ENCODE data around the gene ZNF701. TPM values are rescaled to one million over a fixed set of nuclear protein-coding genes. Genes with fewer than 3 reads are reported as not detected.
"Not testable (repeated sequence)": the region's sequence is repeated elsewhere in the genome, so short reads cannot be mapped to it uniquely, and the experiment has no call there.

ZNF701 gene
- total RNA-seq, 1 experiment from 2014 or later = 24.4 TPM

GRCh38 chr19:52592301-52592700 lies 22.2 kb downstream of the ZNF701 start:
- no peaks in the 10 kb centered on the region for H3K79me2 ChIP-seq (ENCODE audit: insufficient read depth, low read length)
- no peak overlapping the region for H2AFZ ChIP-seq (ENCODE audit: low read length)
- H4K8ac ChIP-seq (replicated peaks; ENCODE audit: insufficient read length, low read depth, low read length) = no peak overlapping the region
- H3K18ac ChIP-seq (ENCODE audit: insufficient read length, low read depth, low read length) = no peak overlapping the region
- no peak overlapping the region for H2AK5ac ChIP-seq (ENCODE audit: insufficient read length, low read length)
- H3K23ac ChIP-seq (ENCODE audit: insufficient read length, low read depth, low read length) = no peak overlapping the region
- H3K27ac Mint-ChIP-seq = no peak overlapping the region
- no peaks in the 10 kb centered on the region for H4K20me1 ChIP-seq (ENCODE audit: control insufficient read depth, insufficient read depth, insufficient read length)
- no peaks in the 10 kb centered on the region for H3K4me1 Mint-ChIP-seq
- no peak overlapping the region for H4K91ac ChIP-seq (ENCODE audit: insufficient read length, low read depth, low read length)
- no peak overlapping the region for H3K4me3 Mint-ChIP-seq
- DNase-seq = no peak
- WGBS (ENCODE audit: extremely low coverage, insufficient read length, low lambda C conversion rate) = no CpG with 5 or more reads among the region's 3 CpGs
- H3K36me3 Mint-ChIP-seq (ENCODE audit: insufficient read depth in 1 of 3, low read depth in 3 of 3) = peaks cover 38 to 65% (median 56%) of the 10 kb centered on the region in 3 experiments
- no peaks in the 10 kb centered on the region for H3K9me3 ChIP-seq (ENCODE audit: control insufficient read depth, low read depth, low read length)
- TF ChIP-seq CTCF (conservative IDR thresholded peaks at IDR 0.05) = no peak; the same call in 2 of the 3 replicates
- H3K9me3 Mint-ChIP-seq = peaks cover 0 to 6% of the 10 kb centered on the region in 2 experiments; a peak in 3 of 5 replicates
- H2BK5ac ChIP-seq (ENCODE audit: insufficient read length, low read length) = no peak overlapping the region
- H3K27me3 Mint-ChIP-seq (ENCODE audit: low read depth) = no peaks in the 10 kb centered on the region
- no peak overlapping the region for H2BK120ac ChIP-seq (ENCODE audit: low read depth, low read length, poor library complexity, severe bottlenecking)
- no peaks in the 10 kb centered on the region for H3K27me3 ChIP-seq (ENCODE audit: insufficient read depth, low read length)
- no peaks in the 10 kb centered on the region for H3K23me2 ChIP-seq (ENCODE audit: insufficient read length, low read depth, low read length, poor library complexity, severe bottlenecking)
- H2BK20ac ChIP-seq (ENCODE audit: low read depth, low read length, poor library complexity, severe bottlenecking) = no peak overlapping the region
- no peaks in the 10 kb centered on the region for H3K4me1 ChIP-seq (ENCODE audit: insufficient read depth, low read length)
- H3K9ac ChIP-seq (ENCODE audit: extremely low read depth, insufficient read length, low read length) = no peak overlapping the region
- H3T11ph ChIP-seq (ENCODE audit: low read length) = no peak overlapping the region
- no peak overlapping the region for H3K14ac ChIP-seq (ENCODE audit: insufficient read depth, low read length)
- no peak overlapping the region for H4K5ac ChIP-seq (ENCODE audit: insufficient read length, low read depth, low read length)
- no peak overlapping the region for H3K27ac ChIP-seq (ENCODE audit: insufficient read length, low read depth, low read length)
- no peak overlapping the region for H3K4ac ChIP-seq (ENCODE audit: low read depth, low read length)
- no peaks in the 10 kb centered on the region for H3K79me1 ChIP-seq (ENCODE audit: insufficient read depth, low read depth, low read length, poor library complexity, severe bottlenecking)
- no peak overlapping the region for H2BK12ac ChIP-seq (ENCODE audit: insufficient read length, low read depth, low read length)
- H2BK15ac ChIP-seq (ENCODE audit: low read depth, low read length) = no peak overlapping the region
- H3K56ac ChIP-seq (ENCODE audit: insufficient read length, low read depth, low read length) = no peak overlapping the region
- no peak overlapping the region for H3K4me2 ChIP-seq (ENCODE audit: insufficient read depth, insufficient read length, low read length)

GRCh38 chr19:52593441-52593840 lies 23.4 kb downstream of the ZNF701 start:
- not testable (repeated sequence) for H3K27ac ChIP-seq (ENCODE audit: insufficient read length, low read depth, low read length); H3K23me2 ChIP-seq (ENCODE audit: insufficient read length, low read depth, low read length, poor library complexity, severe bottlenecking); H3K9me3 Mint-ChIP-seq; H2BK20ac ChIP-seq (ENCODE audit: low read depth, low read length, poor library complexity, severe bottlenecking); H2AFZ ChIP-seq (ENCODE audit: low read length); H3K79me1 ChIP-seq (ENCODE audit: insufficient read depth, low read depth, low read length, poor library complexity, severe bottlenecking); H3K4me3 Mint-ChIP-seq; H2AK5ac ChIP-seq (ENCODE audit: insufficient read length, low read length); H3K18ac ChIP-seq (ENCODE audit: insufficient read length, low read depth, low read length); H2BK12ac ChIP-seq (ENCODE audit: insufficient read length, low read depth, low read length); H3K27ac Mint-ChIP-seq; H3K9me3 ChIP-seq (ENCODE audit: control insufficient read depth, low read depth, low read length); H3K56ac ChIP-seq (ENCODE audit: insufficient read length, low read depth, low read length); H4K5ac ChIP-seq (ENCODE audit: insufficient read length, low read depth, low read length); H3K4ac ChIP-seq (ENCODE audit: low read depth, low read length); H4K8ac ChIP-seq (replicated peaks; ENCODE audit: insufficient read length, low read depth, low read length); H3K79me2 ChIP-seq (ENCODE audit: insufficient read depth, low read length); H3K14ac ChIP-seq (ENCODE audit: insufficient read depth, low read length); H2BK5ac ChIP-seq (ENCODE audit: insufficient read length, low read length); H3K4me1 Mint-ChIP-seq; H2BK15ac ChIP-seq (ENCODE audit: low read depth, low read length); H3K27me3 ChIP-seq (ENCODE audit: insufficient read depth, low read length); DNase-seq; H2BK120ac ChIP-seq (ENCODE audit: low read depth, low read length, poor library complexity, severe bottlenecking); H3K9ac ChIP-seq (ENCODE audit: extremely low read depth, insufficient read length, low read length); H3K23ac ChIP-seq (ENCODE audit: insufficient read length, low read depth, low read length); H4K91ac ChIP-seq (ENCODE audit: insufficient read length, low read depth, low read length); H3K4me2 ChIP-seq (ENCODE audit: insufficient read depth, insufficient read length, low read length); H3K27me3 Mint-ChIP-seq (ENCODE audit: low read depth); H4K20me1 ChIP-seq (ENCODE audit: control insufficient read depth, insufficient read depth, insufficient read length); H3T11ph ChIP-seq (ENCODE audit: low read length); H3K4me1 ChIP-seq (ENCODE audit: insufficient read depth, low read length)
- no CpG with 5 or more reads among the region's 25 CpGs for WGBS (ENCODE audit: extremely low coverage, insufficient read length, low lambda C conversion rate)
- H3K36me3 Mint-ChIP-seq (ENCODE audit: insufficient read depth in 1 of 3, low read depth in 3 of 3) = peaks cover 43 to 69% (median 55%) of the 10 kb centered on the region in 3 experiments
